HEK293T (cell line): Measurements from ENCODE around the gene IGSF21.

Source experiments
- CTCF ChIA-PET: fragments of 350-600 bp; formaldehyde crosslinking; extraction: SDS; loops from one replicate; lab custom pipeline; 2021; ENCODE audit warnings: antibody characterized with exemption, inconsistent platforms; lab: Yijun Ruan, JAX
- POLR2A ChIA-PET: fragments of 350-600 bp; formaldehyde crosslinking; extraction: SDS; loops from one replicate; lab custom pipeline; 2020; ENCODE audit warnings: antibody characterized with exemption, inconsistent platforms; lab: Yijun Ruan, JAX
- DNase-seq: peaks from one replicate; pipeline ENCODE4 v3.0.0; 2012; ENCODE audit warnings: mixed read lengths; ENCODE audit errors: extremely low spot score
- ARNT ChIP-seq: fragments of 450-650 bp; IDR thresholded peaks from 2 replicates; pipeline ENCODE4 v1.6.1; 2017; ENCODE audit warnings: mild to moderate bottlenecking
- BHLHE40 ChIP-seq: fragments of 450-650 bp; IDR thresholded peaks from 2 replicates; pipeline ENCODE4 v1.6.1; 2016; ENCODE audit warnings: mild to moderate bottlenecking, moderate library complexity, borderline replicate concordance
- CTBP1 ChIP-seq: fragments of 450-650 bp; IDR thresholded peaks from 2 replicates; pipeline ENCODE4 v1.6.1; 2016; ENCODE audit warnings: borderline replicate concordance
- ELF4 ChIP-seq: fragments of 450-650 bp; IDR thresholded peaks from 2 replicates; pipeline ENCODE4 v1.6.1; 2017; ENCODE audit warnings: antibody characterized with exemption
- FOXA1 ChIP-seq: fragments of 450-650 bp; IDR thresholded peaks from 2 replicates; pipeline ENCODE4 v1.6.1; 2016; ENCODE audit warnings: mild to moderate bottlenecking
- FOXK2 ChIP-seq: fragments of 450-650 bp; IDR thresholded peaks from 2 replicates; pipeline ENCODE4 v1.6.1; 2016; ENCODE audit warnings: mild to moderate bottlenecking
- FOXM1 ChIP-seq: fragments of 450-650 bp; IDR thresholded peaks from 2 replicates; pipeline ENCODE4 v1.6.1; 2017; ENCODE audit warnings: mild to moderate bottlenecking, borderline replicate concordance
- HDGF ChIP-seq: fragments of 450-650 bp; IDR thresholded peaks from 2 replicates; pipeline ENCODE4 v1.6.1; 2017; ENCODE audit warnings: antibody characterized with exemption, borderline replicate concordance
- L3MBTL2 ChIP-seq: fragments of 450-650 bp; conservative IDR thresholded peaks from 2 replicates; pipeline ENCODE4 v1.6.1; 2016; ENCODE audit warnings: mild to moderate bottlenecking
- LEF1 ChIP-seq: fragments of 450-650 bp; IDR thresholded peaks from 2 replicates; pipeline ENCODE4 v1.6.1; 2017; ENCODE audit warnings: mild to moderate bottlenecking, borderline replicate concordance
- NFRKB ChIP-seq: fragments of 450-650 bp; IDR thresholded peaks from 2 replicates; pipeline ENCODE4 v1.6.1; 2016; ENCODE audit warnings: mild to moderate bottlenecking, moderate library complexity
- SP1 ChIP-seq: fragments of 450-650 bp; IDR thresholded peaks from 2 replicates; pipeline ENCODE4 v1.6.1; 2017
- SUZ12 ChIP-seq: fragments of 450-650 bp; IDR thresholded peaks from 2 replicates; pipeline ENCODE4 v1.6.1; 2016; ENCODE audit warnings: mild to moderate bottlenecking
- TARDBP ChIP-seq: fragments of 450-650 bp; IDR thresholded peaks from 2 replicates; pipeline ENCODE4 v1.6.1; 2016
- ZNF384 ChIP-seq: fragments of 450-650 bp; IDR thresholded peaks from 2 replicates; pipeline ENCODE4 v1.6.1; 2016
- TF ChIP-seq, protein P1 (sequence below): fragments of 450-650 bp; IDR thresholded peaks from 2 replicates; pipeline ENCODE4 v1.6.1; 2016

The IGSF21 gene

DNA sequence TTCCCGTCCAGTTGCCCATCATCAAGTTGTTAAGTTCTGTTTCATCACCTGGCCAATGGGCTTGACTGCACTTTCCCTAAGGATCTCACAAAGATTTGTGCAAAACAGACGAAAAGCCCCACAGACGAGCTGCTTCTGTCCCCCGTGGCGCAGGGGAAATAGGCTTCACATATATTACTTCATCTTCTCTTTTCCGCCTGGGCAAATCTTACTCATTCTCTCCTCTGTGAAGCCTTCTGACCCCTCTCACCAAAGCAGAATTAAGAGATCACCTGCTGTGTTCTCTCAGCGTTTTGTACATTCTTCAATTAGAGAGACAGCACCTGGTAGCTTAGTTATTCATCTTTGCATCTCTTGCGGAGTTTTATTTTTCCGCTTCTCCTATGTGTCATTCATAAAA lies 129.8 kb downstream of the IGSF21 start:
- DNase-seq: no peak
- ChIA-PET POLR2A (no interaction called here), CTCF (interaction anchor here (1.0 kb wide), 1 partner anchor 8 kb away, joined by 4 read pairs; no protein-coding TSS in a partner anchor)
- TF ChIP-seq TARDBP: no peak
- no peak for TF ChIP-seq BHLHE40
- TF ChIP-seq, protein P1, sequence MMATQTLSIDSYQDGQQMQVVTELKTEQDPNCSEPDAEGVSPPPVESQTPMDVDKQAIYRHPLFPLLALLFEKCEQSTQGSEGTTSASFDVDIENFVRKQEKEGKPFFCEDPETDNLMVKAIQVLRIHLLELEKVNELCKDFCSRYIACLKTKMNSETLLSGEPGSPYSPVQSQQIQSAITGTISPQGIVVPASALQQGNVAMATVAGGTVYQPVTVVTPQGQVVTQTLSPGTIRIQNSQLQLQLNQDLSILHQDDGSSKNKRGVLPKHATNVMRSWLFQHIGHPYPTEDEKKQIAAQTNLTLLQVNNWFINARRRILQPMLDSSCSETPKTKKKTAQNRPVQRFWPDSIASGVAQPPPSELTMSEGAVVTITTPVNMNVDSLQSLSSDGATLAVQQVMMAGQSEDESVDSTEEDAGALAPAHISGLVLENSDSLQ: no peak
- TF ChIP-seq SUZ12: no peak
- no peak for TF ChIP-seq NFRKB
- TF ChIP-seq ARNT: no peak
- no peak for TF ChIP-seq CTBP1
- no peak for TF ChIP-seq SP1
- TF ChIP-seq FOXK2: no peak
- no peak for TF ChIP-seq FOXM1
- TF ChIP-seq LEF1: no peak
- no peak for TF ChIP-seq ELF4

DNA sequence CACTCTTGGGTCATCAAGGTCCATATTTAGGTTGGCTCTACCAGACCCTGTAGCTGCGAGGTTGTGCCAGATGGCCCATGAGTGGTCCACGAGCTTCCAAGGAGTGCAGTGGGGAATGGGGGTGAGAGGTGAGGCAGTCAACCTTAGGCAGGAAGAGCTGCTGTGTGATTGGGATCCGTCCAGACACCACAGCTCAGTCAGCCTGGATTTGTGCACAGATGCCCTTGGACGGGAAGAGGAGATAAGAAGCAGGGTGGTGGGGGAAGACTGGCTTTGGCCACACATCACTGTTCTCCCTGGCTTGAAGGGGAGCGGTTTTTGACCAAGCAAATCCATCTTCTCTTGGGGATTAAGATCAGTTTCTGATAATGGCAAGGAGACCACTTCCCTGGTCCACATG lies 130.6 kb downstream of the IGSF21 start:
- TF ChIP-seq FOXM1 (no peak), SUZ12 (no peak), FOXA1 (no peak), CTBP1 (no peak), FOXK2 (no peak), HDGF (no peak)
- DNase-seq: no peak
- ChIA-PET POLR2A (no interaction called here), CTCF (interaction anchor here (1.0 to 1.5 kb wide), 2 partner anchors 9 to 343 kb away, joined by 3 to 4 read pairs; no protein-coding TSS in a partner anchor)

DNA sequence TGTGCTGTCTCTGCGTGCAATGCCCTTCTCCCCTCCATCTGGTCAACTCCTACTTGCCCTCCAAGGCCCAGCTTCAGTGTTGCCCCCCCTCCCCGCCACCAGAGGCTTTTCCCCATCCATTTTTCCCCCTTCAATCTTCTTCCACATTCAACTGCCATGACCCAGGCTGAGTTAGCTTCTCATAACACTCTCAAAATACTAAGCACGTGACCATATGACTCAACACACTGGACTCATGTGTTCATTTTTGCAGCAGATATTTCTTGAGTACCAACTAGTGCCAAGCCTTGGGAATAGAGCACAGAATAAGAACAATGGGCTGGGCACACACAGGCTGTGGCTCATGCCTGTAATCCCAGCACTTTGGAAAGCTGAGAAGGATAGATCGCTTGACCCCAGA lies 132.1 kb downstream of the IGSF21 start:
- no peak for DNase-seq
- TF ChIP-seq SP1 (no peak), CTBP1 (no peak), ZNF384 (no peak), ELF4 (no peak), TARDBP (no peak), BHLHE40 (no peak), NFRKB (no peak), FOXA1 (no peak), SUZ12 (no peak), ARNT (no peak), LEF1 (no peak), HDGF (no peak)
- TF ChIP-seq, protein P1: no peak
- ChIA-PET CTCF (no interaction called here), POLR2A (no interaction called here)

DNA sequence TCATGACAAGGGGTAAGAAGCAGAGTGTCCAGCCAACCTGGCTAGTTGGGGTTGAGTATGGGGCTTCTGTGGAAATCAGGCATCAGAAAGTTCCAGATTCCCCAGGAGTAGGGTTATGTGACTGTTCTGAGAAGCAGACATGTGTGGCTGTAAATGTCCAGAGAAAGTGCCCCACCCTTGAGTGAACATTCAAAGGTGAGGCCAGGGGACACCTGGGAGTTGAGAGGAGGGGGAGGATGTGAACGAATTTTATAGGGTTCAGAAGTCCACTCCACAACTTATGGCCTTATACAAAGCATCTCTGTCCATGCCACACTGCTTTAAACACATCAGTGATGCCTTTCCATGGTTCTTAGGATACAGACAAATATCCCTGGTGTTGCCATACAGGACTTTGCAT lies 133.3 kb downstream of the IGSF21 start:
- CTCF ChIA-PET: no interaction called here
- TF ChIP-seq FOXK2 (no peak), ARNT (no peak), FOXA1 (no peak), ELF4 (no peak), TARDBP (no peak), NFRKB (no peak), L3MBTL2 (no peak), HDGF (no peak), CTBP1 (no peak), BHLHE40 (no peak), FOXM1 (no peak), ZNF384 (no peak), SUZ12 (no peak), SP1 (no peak)
- TF ChIP-seq, protein P1: no peak
- DNase-seq: no peak
- POLR2A ChIA-PET: no interaction called here

DNA sequence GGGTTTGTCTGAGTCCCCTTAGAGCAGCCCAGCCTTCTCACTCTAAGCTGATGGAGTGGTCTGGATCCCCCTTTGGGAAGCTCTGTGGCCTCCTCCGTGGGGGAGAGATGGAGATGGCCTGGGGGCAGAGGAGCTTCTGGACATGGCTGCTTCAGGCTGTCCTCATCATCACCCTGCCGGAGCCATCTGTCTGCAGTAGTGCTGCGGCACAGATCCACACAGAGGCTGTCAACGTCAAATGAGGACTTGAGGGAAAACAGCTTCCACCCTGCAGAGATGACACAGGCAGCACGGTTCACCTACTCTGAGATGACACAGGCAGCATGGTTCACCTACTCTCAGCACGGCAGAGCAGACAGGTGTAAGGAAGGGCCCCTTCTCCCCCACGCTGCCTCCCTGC lies 134.3 kb downstream of the IGSF21 start:
- POLR2A ChIA-PET: no interaction called here
- TF ChIP-seq, protein P1: no peak
- no peak for TF ChIP-seq CTBP1
- no peak for TF ChIP-seq TARDBP
- no peak for TF ChIP-seq FOXM1
- TF ChIP-seq SUZ12: no peak
- TF ChIP-seq ARNT: no peak
- no peak for TF ChIP-seq FOXA1
- TF ChIP-seq ZNF384: no peak
- TF ChIP-seq FOXK2: no peak
- TF ChIP-seq L3MBTL2: no peak
- no peak for DNase-seq
- CTCF ChIA-PET: no interaction called here

DNA sequence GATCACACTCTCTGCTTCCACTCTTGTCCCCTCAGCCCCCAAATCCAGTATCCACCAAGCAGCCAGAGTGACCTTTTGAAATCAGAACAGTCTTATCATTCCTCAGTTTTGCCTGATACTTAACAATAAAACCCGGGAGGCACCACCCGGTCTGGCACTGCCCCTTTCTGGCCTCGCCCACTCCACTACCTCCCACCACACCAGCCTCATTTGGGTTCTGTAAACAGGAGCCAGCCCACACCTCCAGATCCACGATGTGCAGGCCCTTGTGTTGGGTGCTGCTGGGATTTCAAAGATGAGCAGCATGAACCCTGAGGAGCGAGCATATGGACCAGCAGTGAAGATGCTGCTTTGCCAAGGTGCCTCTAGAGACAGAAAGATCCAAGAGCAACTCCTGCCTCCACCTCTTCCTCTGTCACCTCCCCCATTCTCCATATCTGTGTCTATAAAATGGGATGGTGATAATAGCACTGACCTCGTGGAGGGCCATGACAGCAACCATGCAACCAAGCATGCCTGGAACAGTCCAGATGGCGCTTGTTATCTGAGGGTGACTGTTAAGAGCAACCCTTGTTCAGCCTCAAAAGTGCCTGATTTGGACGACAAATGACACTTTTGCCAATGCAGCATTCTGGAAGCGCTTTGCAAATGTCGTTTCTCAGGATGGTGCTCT lies 136.0 kb downstream of the IGSF21 start:
- ChIA-PET CTCF (interaction anchor here (1.1 kb wide), 1 partner anchor 9 kb away, joined by 5 read pairs; no protein-coding TSS in a partner anchor), POLR2A (no interaction called here)
- no peak for TF ChIP-seq HDGF
- no peak for TF ChIP-seq ZNF384
- no peak for TF ChIP-seq SP1
- TF ChIP-seq LEF1: no peak
- no peak for TF ChIP-seq NFRKB
- no peak for TF ChIP-seq CTBP1
- no peak for TF ChIP-seq ELF4
- TF ChIP-seq SUZ12: no peak
- TF ChIP-seq TARDBP: no peak
- TF ChIP-seq FOXM1: no peak
- no peak for TF ChIP-seq BHLHE40
- TF ChIP-seq L3MBTL2: no peak
- no peak for TF ChIP-seq FOXK2
- TF ChIP-seq, protein P1: no peak
- no peak for TF ChIP-seq FOXA1
- TF ChIP-seq ARNT: no peak
- DNase-seq: no peak
